Measurements from ENCODE around the gene HPF1.
"Not testable (repeated sequence)": the region's sequence is repeated elsewhere in the genome, so short reads cannot be mapped to it uniquely, and the experiment has no call there.

The HPF1 gene

DNA sequence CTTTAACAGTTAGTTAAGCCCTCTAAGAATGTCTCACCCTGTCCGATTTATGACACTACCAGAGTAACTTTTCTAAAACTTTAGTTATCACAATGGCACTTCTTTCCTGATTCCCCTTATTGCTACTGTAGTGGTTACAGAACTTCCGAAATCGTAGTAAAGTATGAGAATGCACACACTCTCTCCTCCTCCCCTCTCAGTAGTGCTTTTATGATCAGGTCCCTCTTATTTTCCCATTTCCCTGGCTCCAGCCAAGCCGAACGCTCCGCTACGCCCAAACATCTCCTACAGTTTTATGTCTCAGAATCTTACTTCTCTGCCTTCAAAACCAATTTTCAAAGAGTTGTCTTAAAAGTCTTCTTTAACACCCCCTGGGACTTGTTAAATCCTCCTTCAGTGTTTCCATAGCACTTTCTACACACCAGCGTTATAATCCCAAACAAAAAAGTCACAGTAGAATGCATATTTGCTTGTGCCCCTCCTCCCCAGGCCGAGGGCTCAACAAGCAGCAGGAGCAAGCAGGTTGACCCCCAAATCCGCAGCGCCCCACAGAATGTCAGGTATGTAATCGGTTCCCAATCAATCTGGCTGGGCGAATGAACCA is 671 bp downstream of the HPF1 start:
- no peaks in the 10 kb centered on the region for H3K36me3 ChIP-seq (ENCODE audit: control insufficient read depth, insufficient read depth, low read length)
- peak overlapping the region; percentile 91 for H3K4me3 ChIP-seq (replicated peaks; ENCODE audit: low read depth, low read length)
- no peak for DNase-seq (ENCODE audit: extremely low read depth, insufficient read length)
- no peaks in the 10 kb centered on the region for H3K27me3 ChIP-seq (replicated peaks; ENCODE audit: control insufficient read depth, insufficient read depth, low read length)
- no peak for TF ChIP-seq CTCF (IDR thresholded peaks at IDR 0.05; ENCODE audit: insufficient read depth, low read length, poor library complexity, severe bottlenecking)

GRCh38 chr4:169745291-169745690 is 12.5 kb downstream of the HPF1 start:
- Histone ChIP-seq H3K36me3 (ENCODE audit: control insufficient read depth, insufficient read depth, low read length) (no peaks in the 10 kb centered on the region; the same call in none of the 2 replicates), H3K4me3 (replicated peaks; ENCODE audit: low read depth, low read length) (no peak overlapping the region), H3K27me3 (replicated peaks; ENCODE audit: control insufficient read depth, insufficient read depth, low read length) (no peaks in the 10 kb centered on the region)
- no peak for TF ChIP-seq CTCF (IDR thresholded peaks at IDR 0.05; ENCODE audit: insufficient read depth, low read length, poor library complexity, severe bottlenecking)
- no peak for DNase-seq (ENCODE audit: extremely low read depth, insufficient read length)

DNA sequence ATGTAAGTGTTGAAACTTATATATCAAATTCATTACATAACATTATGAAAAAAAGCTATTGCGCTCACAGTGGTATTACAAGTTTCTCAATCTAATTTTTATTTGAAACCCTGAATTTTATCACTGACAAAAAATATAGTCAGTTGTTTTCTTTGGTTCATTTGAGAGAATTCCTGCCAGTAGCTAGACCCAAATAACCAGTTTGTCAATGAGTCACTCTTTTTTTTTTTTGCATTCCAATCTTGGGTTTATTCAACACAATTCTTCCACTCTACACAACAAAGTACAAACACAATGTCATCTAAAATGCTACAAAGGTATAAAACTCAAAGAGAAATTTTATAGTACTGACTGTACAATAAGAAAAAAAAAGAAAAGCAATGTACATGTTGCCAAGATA is 13.1 kb downstream of the HPF1 start:
- DNase-seq (ENCODE audit: extremely low read depth, insufficient read length) = no peak
- Histone ChIP-seq H3K36me3 (ENCODE audit: control insufficient read depth, insufficient read depth, low read length) (no peaks in the 10 kb centered on the region; the same call in none of the 2 replicates), H3K27me3 (replicated peaks; ENCODE audit: control insufficient read depth, insufficient read depth, low read length) (no peaks in the 10 kb centered on the region), H3K4me3 (replicated peaks; ENCODE audit: low read depth, low read length) (no peak overlapping the region)
- TF ChIP-seq CTCF (IDR thresholded peaks at IDR 0.05; ENCODE audit: insufficient read depth, low read length, poor library complexity, severe bottlenecking) = no peak

- Histone ChIP-seq H3K27me3 (replicated peaks; ENCODE audit: control insufficient read depth, insufficient read depth, low read length) (no peaks in the 10 kb centered on the region), H3K4me3 (replicated peaks; ENCODE audit: low read depth, low read length) (no peak overlapping the region), H3K36me3 (ENCODE audit: control insufficient read depth, insufficient read depth, low read length) (no peaks in the 10 kb centered on the region; the same call in 1 of the 2 replicates)
- no peak for DNase-seq (ENCODE audit: extremely low read depth, insufficient read length)
- TF ChIP-seq CTCF (IDR thresholded peaks at IDR 0.05; ENCODE audit: insufficient read depth, low read length, poor library complexity, severe bottlenecking) = no peak
These were observed 16.2 kb downstream of the HPF1 start for GRCh38 chr4:169741569-169741968.

- H3K27me3 ChIP-seq (replicated peaks; ENCODE audit: control insufficient read depth, insufficient read depth, low read length); DNase-seq (ENCODE audit: extremely low read depth, insufficient read length); H3K4me3 ChIP-seq (replicated peaks; ENCODE audit: low read depth, low read length); H3K36me3 ChIP-seq (ENCODE audit: control insufficient read depth, insufficient read depth, low read length): not testable (repeated sequence)
These were observed 19.1 kb downstream of the HPF1 start for GRCh38 chr4:169738604-169739003.

DNA sequence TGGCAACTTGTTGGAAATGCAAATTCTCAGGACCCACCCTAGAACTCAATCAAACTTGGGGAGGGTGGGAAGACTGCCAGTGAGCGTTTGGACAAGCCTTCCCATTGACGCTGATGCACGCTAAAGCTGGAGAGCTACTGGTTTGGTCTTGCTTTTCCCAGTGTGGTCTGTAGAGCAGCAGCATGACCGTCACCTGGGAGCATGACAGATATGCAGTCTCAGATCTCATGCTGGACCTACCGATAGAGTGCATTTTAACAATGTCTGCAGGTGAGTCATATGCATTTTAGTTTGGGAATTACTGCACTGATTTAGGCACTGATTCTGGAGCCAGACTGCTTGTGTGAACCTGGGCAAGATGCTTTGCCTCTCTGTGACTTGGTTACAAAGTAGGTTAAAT is 27.2 kb downstream of the HPF1 start:
- peaks cover 5% of the 10 kb centered on the region for H3K36me3 ChIP-seq (ENCODE audit: control insufficient read depth, insufficient read depth, low read length)

More for the DNA sequence above, 27.2 kb downstream of the HPF1 start:
- no peak for DNase-seq (ENCODE audit: extremely low read depth, insufficient read length)
- Histone ChIP-seq H3K27me3 (replicated peaks; ENCODE audit: control insufficient read depth, insufficient read depth, low read length) (no peaks in the 10 kb centered on the region), H3K4me3 (replicated peaks; ENCODE audit: low read depth, low read length) (no peak overlapping the region)
- TF ChIP-seq CTCF (IDR thresholded peaks at IDR 0.05; ENCODE audit: insufficient read depth, low read length, poor library complexity, severe bottlenecking) = no peak

All from GM06990 (cell line).